ENCODE measurements around the gene F13A1.
A peak's percentile ranks its signal among the peaks of the same experiment; 100 is the strongest.

Gene F13A1

GRCh38 chr6:6319952-6320811, at the start of gene F13A1:
Gene F13A1, minus strand, starts transcription at chr6:6320662. Its CDS starts 1,998 bp downstream, at chr6:6318664.
- DNase-seq (ENCODE audit: low read depth): no peak
- no peak within 1 kb of the TSS for H3K4me3 ChIP-seq (ENCODE audit: low read length)
- no peak for TF ChIP-seq CTCF (conservative IDR thresholded peaks at IDR 0.05; ENCODE audit: low read length)

DNA sequence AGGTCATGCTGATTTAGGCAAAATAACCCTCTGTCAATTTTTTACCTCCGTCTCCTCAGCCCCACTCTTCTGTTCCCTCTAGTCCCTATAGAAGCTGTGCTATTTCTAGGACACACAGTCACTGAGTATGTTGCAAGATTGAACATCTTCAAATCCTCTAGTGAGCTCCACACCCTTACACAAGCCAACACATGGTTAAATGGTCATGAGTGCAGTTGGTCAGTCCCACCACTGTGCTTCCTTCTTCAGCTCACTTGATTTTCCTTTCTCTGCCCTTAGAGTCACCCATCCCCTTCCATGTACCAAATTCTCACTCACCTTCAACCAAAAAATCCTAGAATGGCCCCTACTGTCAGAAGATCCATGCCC, 48.2 kb upstream of the F13A1 start:
- TF ChIP-seq CTCF (conservative IDR thresholded peaks at IDR 0.05; ENCODE audit: low read length): no peak
- no peak for DNase-seq (ENCODE audit: low read depth)
- H3K4me3 ChIP-seq (ENCODE audit: low read length): no peak overlapping the region

- DNase-seq (ENCODE audit: low read depth): no peak
- TF ChIP-seq CTCF (conservative IDR thresholded peaks at IDR 0.05; ENCODE audit: low read length): no peak
Observed at GRCh38 chr6:6368040-6368683, 47.7 kb upstream of the F13A1 start.

DNA sequence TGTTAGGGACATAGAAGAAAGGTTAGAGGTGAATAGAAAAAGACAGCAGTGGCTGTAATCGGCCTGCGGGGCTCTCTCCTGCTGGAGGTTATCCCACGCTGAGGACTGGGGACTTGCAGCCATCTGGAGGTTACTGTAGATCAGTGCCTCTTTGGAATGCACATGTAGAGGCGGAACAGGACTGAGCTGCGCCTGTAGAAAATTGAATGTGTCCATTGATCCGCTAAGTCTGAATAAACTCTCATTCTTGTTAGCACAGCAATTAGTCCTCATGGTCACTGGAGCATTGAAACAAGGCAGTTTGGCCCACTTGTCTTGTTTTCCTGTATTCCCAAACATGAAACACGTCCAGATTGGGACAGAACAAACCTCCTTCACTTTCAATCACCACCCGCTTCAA, 46.3 kb upstream of the F13A1 start:
- no peak for TF ChIP-seq CTCF (conservative IDR thresholded peaks at IDR 0.05; ENCODE audit: low read length)
- H3K4me3 ChIP-seq (ENCODE audit: low read length): no peak overlapping the region

More at GRCh38 chr6:6368040-6368683, 47.7 kb upstream of the F13A1 start:
- H3K4me3 ChIP-seq (ENCODE audit: low read length): no peak overlapping the region

GRCh38 chr6:6365242-6365641, 44.8 kb upstream of the F13A1 start:
- H3K4me3 ChIP-seq (ENCODE audit: low read length): no peak overlapping the region
- no peak for DNase-seq (ENCODE audit: low read depth)
- no peak for TF ChIP-seq CTCF (conservative IDR thresholded peaks at IDR 0.05; ENCODE audit: low read length)

More for the DNA sequence above, 46.3 kb upstream of the F13A1 start:
- no peak for DNase-seq (ENCODE audit: low read depth)

DNA sequence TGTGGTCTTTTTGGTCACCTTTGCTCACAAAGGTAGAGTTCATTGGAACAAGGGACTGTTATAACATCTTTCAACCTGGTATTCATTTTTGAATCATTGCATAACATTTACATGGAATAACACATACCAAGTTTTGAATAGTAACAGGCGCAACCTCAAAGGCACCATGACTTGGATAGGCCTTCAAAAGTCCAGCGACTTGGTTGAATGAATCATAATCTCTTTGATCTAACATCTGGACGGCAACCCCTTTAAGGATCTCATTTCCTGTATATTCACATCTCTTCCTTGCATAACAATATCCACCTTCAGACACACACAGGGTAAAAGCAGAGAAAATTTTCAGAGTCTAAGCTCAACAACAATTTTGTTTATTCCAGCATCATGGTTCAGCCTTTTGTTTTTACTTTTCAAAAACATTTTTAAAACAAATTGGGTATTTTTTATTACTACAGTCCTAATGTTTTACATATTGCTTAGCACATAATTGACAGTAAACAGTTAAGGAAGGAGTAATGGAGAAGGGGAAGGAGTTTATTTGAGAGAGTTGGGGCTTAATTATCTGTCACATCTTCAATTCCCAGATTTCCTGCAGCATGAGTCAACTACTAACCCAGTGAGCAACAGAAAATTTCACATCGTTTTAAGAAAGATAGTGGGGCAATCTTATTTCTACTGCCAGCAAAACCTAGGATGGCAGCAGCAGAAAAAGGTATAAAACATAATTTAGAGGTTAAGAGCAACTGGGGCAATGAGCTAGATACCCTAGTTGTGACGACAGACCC, 41.8 kb upstream of the F13A1 start:
- DNase-seq (ENCODE audit: low read depth): peak; percentile 17
- no peak for TF ChIP-seq CTCF (conservative IDR thresholded peaks at IDR 0.05; ENCODE audit: low read length)
- no peak overlapping the region for H3K4me3 ChIP-seq (ENCODE audit: low read length)
